NCI-H526 (cell line): ENCODE data around the gene KIRREL3.

Experiments used
- DNase-seq, 2 experiments: peaks; one replicate each; lab custom pipeline; 2025; lab: John Stamatoyannopoulos, UW

Gene KIRREL3

GRCh38 chr11:126830216-126830806, 170.3 kb downstream of the KIRREL3 start:
- peak; percentile 28 to 57 for DNase-seq

GRCh38 chr11:126829716-126830115, 170.9 kb downstream of the KIRREL3 start:
- DNase-seq, result no peak

GRCh38 chr11:126824035-126824607, 176.4 kb downstream of the KIRREL3 start:
- peak; percentile 95 for DNase-seq

- DNase-seq, result no peak
These were observed 177.3 kb downstream of the KIRREL3 start for GRCh38 chr11:126823274-126823673.

- DNase-seq, result no peak
These were observed 178.7 kb downstream of the KIRREL3 start for GRCh38 chr11:126821827-126822226.

- DNase-seq, result no peak
These were observed 181.4 kb downstream of the KIRREL3 start for GRCh38 chr11:126819194-126819593.

GRCh38 chr11:126817523-126818450, 182.8 kb downstream of the KIRREL3 start:
- DNase-seq, result no peak

- DNase-seq, result no peak
These were observed 183.5 kb downstream of the KIRREL3 start for GRCh38 chr11:126817096-126817495.

GRCh38 chr11:126816645-126817044, 183.9 kb downstream of the KIRREL3 start:
- DNase-seq, result no peak

GRCh38 chr11:126815111-126815510, 185.5 kb downstream of the KIRREL3 start:
- no peak for DNase-seq

GRCh38 chr11:126810776-126811175, 189.8 kb downstream of the KIRREL3 start:
- no peak for DNase-seq

GRCh38 chr11:126809514-126810289, 190.9 kb downstream of the KIRREL3 start:
- no peak for DNase-seq

- DNase-seq, result no peak
These were observed 191.7 kb downstream of the KIRREL3 start for GRCh38 chr11:126808836-126809235.

- DNase-seq, result no peak
These were observed 192.3 kb downstream of the KIRREL3 start for GRCh38 chr11:126808296-126808695.

- no peak for DNase-seq
These were observed 194.7 kb downstream of the KIRREL3 start for GRCh38 chr11:126805870-126806269.

GRCh38 chr11:126804363-126804762, 196.2 kb downstream of the KIRREL3 start:
- no peak for DNase-seq

- DNase-seq, result no peak
These were observed 200.6 kb downstream of the KIRREL3 start for GRCh38 chr11:126800009-126800408.

GRCh38 chr11:126797457-126798169, 203.0 kb downstream of the KIRREL3 start:
- DNase-seq, result peak in 1 of 2 experiments; percentile 30

- peak; percentile 87 to 92 for DNase-seq
These were observed 207.0 kb downstream of the KIRREL3 start for GRCh38 chr11:126793596-126793995.

- no peak for DNase-seq
These were observed 208.6 kb downstream of the KIRREL3 start for GRCh38 chr11:126791991-126792390.

- peak in 1 of 2 experiments; percentile 50 for DNase-seq
These were observed 209.1 kb downstream of the KIRREL3 start for GRCh38 chr11:126791446-126791845.
